Measurements from ENCODE around the gene ZSWIM1. TPM values are rescaled to one million over a fixed set of nuclear protein-coding genes. Genes with fewer than 3 reads are reported as not detected.
A peak's percentile ranks its signal among the peaks of the same experiment; 100 is the strongest.

Gene ZSWIM1
- 10.0 and 11.3 TPM in 2 replicates for total RNA-seq
- polyA plus RNA-seq = 8.5 and 9.4 TPM in 2 replicates
- 5.0 and 5.9 TPM in 2 replicates for polyA plus RNA-seq (2011; cell fraction: cytosol; rRNA removed)
- polyA plus RNA-seq (2011; cell fraction: nucleus; rRNA removed) = 6.7 and 7.2 TPM in 2 replicates
- 7.2 and 9.1 TPM in 2 replicates for polyA plus RNA-seq (2012)
- 20.0 and 22.0 TPM in 2 replicates for polyA minus RNA-seq
- polyA minus RNA-seq (2011; cell fraction: cytosol; rRNA and poly(A)+ RNA removed) = 16.8 TPM
- polyA minus RNA-seq (2011; cell fraction: nucleus; rRNA and poly(A)+ RNA removed) = 7.9 and 9.1 TPM in 2 replicates
- Bru-seq, nascent RNA = percentile 65 among the genes with signal in this experiment
- BruChase-seq, experiment 1, labeled RNA remaining after a 6-hour chase = percentile 56 among the genes with signal in this experiment
- BruChase-seq, experiment 2, labeled RNA remaining after a 2-hour chase = percentile 73 among the genes with signal in this experiment
- long read RNA-seq, partial matches to known transcripts = 3 of 5 reads
- long read RNA-seq, other reads (novel, unspliced or antisense) = 1 of 5 reads

- Histone ChIP-seq H3K4me1 (ENCODE audit: control insufficient read depth, extremely low read depth, insufficient read depth, low read length) (peaks cover 11% of the 10 kb centered on the region), H3K4me3 (replicated peaks in 1 of 3; ENCODE audit: insufficient read depth in 1 of 3, low read depth in 1 of 3, low read length in 3 of 3) (peak within 1 kb of the TSS; percentile 51 to 93 (median 89)), H3K36me3 (ENCODE audit: control insufficient read depth in 2 of 2, extremely low read depth in 1 of 2, insufficient read depth in 2 of 2, low read length in 2 of 2) (peaks cover 4 to 26% of the 10 kb centered on the region in 2 experiments), H4K20me1 (replicated peaks; ENCODE audit: control insufficient read depth, extremely low read depth, insufficient read depth, low read length) (no peaks in the 10 kb centered on the region), H3K79me2 (ENCODE audit: control insufficient read depth, insufficient read depth, low read length) (peaks cover 24% of the 10 kb centered on the region), H3K9me3 (replicated peaks; ENCODE audit: control insufficient read depth, insufficient read depth, low read length) (no peaks in the 10 kb centered on the region), H3K9me1 (replicated peaks; ENCODE audit: control insufficient read depth, extremely low read depth, insufficient read depth, low read length) (no peaks in the 10 kb centered on the region), H3K9ac (replicated peaks; ENCODE audit: extremely low read depth, insufficient read depth, low read length) (peak within 1 kb of the TSS; percentile 85), H3K27ac (ENCODE audit: insufficient read depth, low read depth, low read length) (peak within 1 kb of the TSS; percentile 66), H3K27me3 (ENCODE audit: control insufficient read depth in 2 of 2, insufficient read depth in 2 of 2, low read length in 2 of 2) (no peaks in the 10 kb centered on the region), H3K4me2 (ENCODE audit: insufficient read depth, low read length) (peak within 1 kb of the TSS; percentile 88), H2AFZ (ENCODE audit: low read depth, low read length) (peak within 1 kb of the TSS; percentile 62)
- FAIRE-seq = peak; percentile 100
- intact Hi-C loops (cut with micrococcal nuclease) = loop anchor here (1.0 to 2.0 kb wide), 2 partner anchors 24 to 54 kb away; partner anchors contain the start of genes ACOT8, PCIF1 and ZSWIM3
- TSS peak; percentile 61 for BruUV-seq (replicated peaks)
- ChIA-PET CTCF (interaction anchor here (0.6 to 2.1 kb wide), 9 partner anchors 9 to 90 kb away, joined by 3 to 24 read pairs (median 3); partner anchors contain the start of genes CTSA and NEURL2), POLR2A (interaction anchor here (0.8 to 2.3 kb wide), 4 partner anchors 9 to 53 kb away, joined by 7 to 12 read pairs (median 9); partner anchors contain the start of genes ACOT8 and PCIF1)
- dilution Hi-C loops (cut with MboI; ENCODE audit: extremely low pct_ligation_motif_present, low sequenced_read_pairs) = no loop called here
- TF ChIP-seq MYC (IDR thresholded peaks at IDR 0.05; ENCODE audit: low read depth, low read length) (no peak), EZH2 (IDR thresholded peaks at IDR 0.05; ENCODE audit: borderline replicate concordance, low read depth, low read length, severe bottlenecking) (no peak), POLR2A (IDR thresholded peaks at IDR 0.05; ENCODE audit: low read depth, low read length) (peak; percentile 95), GATA2 (IDR thresholded peaks at IDR 0.05; ENCODE audit: insufficient read depth, insufficient read length, low read depth, low read length) (no peak), JUN (IDR thresholded peaks at IDR 0.05; ENCODE audit: borderline replicate concordance, insufficient read depth, insufficient read length, low read depth) (no peak), MAX (IDR thresholded peaks at IDR 0.05; ENCODE audit: insufficient read depth, insufficient read length) (no peak), POLR2AphosphoS5 (IDR thresholded peaks at IDR 0.05; ENCODE audit: insufficient read depth, low read depth, low read length) (peak; percentile 88), CTCF (IDR thresholded peaks at IDR 0.05; ENCODE audit: extremely low read depth in 1 of 2, insufficient read depth in 1 of 2, low read depth in 1 of 2, low read length in 2 of 2) (no peak), FOS (IDR thresholded peaks at IDR 0.05; ENCODE audit: borderline replicate concordance, insufficient read depth, low read length) (no peak)
- peak; percentile 100 for DNase-seq (ENCODE audit: low read depth, low spot score)
Measured at GRCh38 chr20:45880988-45881788, at the start of gene ZSWIM1. TSS of gene ZSWIM1 (plus strand) at chr20:45881227. CDS start at chr20:45882593, 1,366 bp downstream.

All from endothelial cell of umbilical vein (primary cell).